K562 (cell line): Measurements from ENCODE around the gene EMD. TPM values are rescaled to one million over a fixed set of nuclear protein-coding genes. Genes with fewer than 3 reads are reported as not detected.

Source experiments
- ATF7 ChIP-seq: fragments of 450-650 bp; IDR thresholded peaks from 2 replicates; pipeline ENCODE4 v1.7.1; 2014; ENCODE audit warnings: mild to moderate bottlenecking, moderate library complexity
- BHLHE40 ChIP-seq: IDR thresholded peaks from 2 replicates; pipeline ENCODE4 v1.6.1; 2011; ENCODE audit warnings: low read length, improper control_type of control experiment
- CEBPZ ChIP-seq: fragments of 150-350 bp; IDR thresholded peaks from 2 replicates; pipeline ENCODE4 v1.6.1; 2014; ENCODE audit warnings: low read depth, mild to moderate bottlenecking, low read length, borderline replicate concordance
- GATAD2A ChIP-seq: fragments of 450-650 bp; IDR thresholded peaks from 2 replicates; pipeline ENCODE4 v1.6.1; 2017
- GTF2F1 ChIP-seq: IDR thresholded peaks from 2 replicates; pipeline ENCODE4 v1.6.1; 2011; ENCODE audit warnings: low read depth, low read length, improper control_type of control experiment
- HBP1 ChIP-seq: fragments of 450-650 bp; formaldehyde crosslinking; IDR thresholded peaks from 2 replicates; pipeline ENCODE4 v1.4.0; 2022; ENCODE audit warnings: missing genetic modification characterization
- HDGF ChIP-seq: fragments of 450-650 bp; IDR thresholded peaks from 2 replicates; pipeline ENCODE4 v1.6.1; 2016
- HMGN3 ChIP-seq: IDR thresholded peaks from 2 replicates; pipeline ENCODE4 v1.6.1; 2011; ENCODE audit warnings: borderline replicate concordance, low read depth, mild to moderate bottlenecking, mixed read lengths, low read length; ENCODE audit not compliant: insufficient read length; ENCODE audit errors: extremely low read depth
- KHSRP ChIP-seq: fragments of 450-650 bp; IDR thresholded peaks from 2 replicates; pipeline ENCODE4 v1.6.1; 2017
- MTF1 ChIP-seq: fragments of 250-450 bp; sonication (Bioruptor Pico); IDR thresholded peaks from 2 replicates; pipeline ENCODE4 v1.9.0; 2021; ENCODE audit warnings: moderate library complexity, mild to moderate bottlenecking, inconsistent platforms, borderline replicate concordance
- SP2 ChIP-seq: IDR thresholded peaks from 2 replicates; pipeline ENCODE4 v1.6.1; 2011; ENCODE audit warnings: mild to moderate bottlenecking, low read depth, low read length, moderate library complexity; ENCODE audit not compliant: poor library complexity, severe bottlenecking; ENCODE audit errors: extremely low read depth
- STAG1 ChIP-seq: sonication (generic); formaldehyde crosslinking; IDR thresholded peaks from 2 replicates; pipeline ENCODE4 v1.5.0; 2020; ENCODE audit warnings: missing genetic modification reagents, borderline replicate concordance
- TFE3 ChIP-seq: fragments of 450-650 bp; formaldehyde crosslinking; IDR thresholded peaks from 2 replicates; pipeline ENCODE4 v1.4.0; 2020; ENCODE audit warnings: mild to moderate bottlenecking, mixed read lengths
- ZFP91 ChIP-seq: sonication (generic); formaldehyde crosslinking; IDR thresholded peaks from 2 replicates; pipeline ENCODE4 v1.8.0; 2022; ENCODE audit warnings: mild to moderate bottlenecking, missing genetic modification reagents
- ZNF146 ChIP-seq: IDR thresholded peaks from one replicate; pipeline ENCODE4 v1.6.1; 2018; ENCODE audit warnings: missing compliant biosample characterization; ENCODE audit not compliant: unreplicated experiment
- ZNF512 ChIP-seq: IDR thresholded peaks from 2 replicates; pipeline ENCODE4 v1.6.1; 2016; ENCODE audit warnings: missing genetic modification characterization, missing compliant biosample characterization
- polyA plus RNA-seq, 8 experiments: library from polyadenylated mRNA; depleted of rRNA in 4 of 8; stranded (reverse) in 5 of 8; unstranded in 3 of 8; fragments of >200 nt; fragmentation: Nextera tagmentation in 2 of 8; fragmentation: Illumina TruSeq in 1 of 8; extraction: Ambion mirVana in 2 of 8; extraction: Trizol in 1 of 8; gene quantifications; 2 replicates each; pipeline versions ENCODE4 v1.2.1 to v1.2.3, GENCODE V29; 2011 to 2014; ENCODE audit warnings: inconsistent platforms in 1 of 8, missing spikeins in 1 of 8
- total RNA-seq, 7 experiments: library from RNA; depleted of rRNA in 6 of 7; stranded (reverse); fragments of >200 nt in 6 of 7; fragmentation: Illumina TruSeq in 2 of 7; extraction: Trizol in 2 of 7; gene quantifications; 2 replicates each; pipeline versions ENCODE4 v1.2.1 to v1.2.3, GENCODE V29; 2011 to 2021; ENCODE audit warnings: low replicate concordance in 1 of 7

EMD gene
- total and polyA plus RNA-seq, 9 of the 15 experiments (the other 6 are each of a cell fraction or from before 2014, with no cell fraction given), result 2.3 to 206 (median 61.9) TPM

- TF ChIP-seq CEBPZ (no peak), ZNF146 (no peak), TFE3 (CRISPR knock-in tag) (no peak), STAG1 (CRISPR knock-in tag) (0 out of 2 replicates have a peak, but pooled peaks have one; percentile 26), SP2 (peak; percentile 98), ZNF512 (no peak), MTF1 (CRISPR knock-in tag) (no peak), HDGF (no peak), ZFP91 (CRISPR knock-in tag) (no peak), GATAD2A (0 out of 2 replicates have a peak, but pooled peaks have one; percentile 50), ATF7 (peak; percentile 83), BHLHE40 (peak; percentile 52), HMGN3 (peak; percentile 20), GTF2F1 (peak; percentile 98), KHSRP (no peak), HBP1 (CRISPR knock-in tag) (no peak)
Observed at GRCh38 chrX:154397888-154398667, 19.0 kb downstream of the EMD start, which contains the start of gene RPL10 (continued).
